Measurements from ENCODE around the gene MYL10. TPM values are rescaled to one million over a fixed set of nuclear protein-coding genes. Genes with fewer than 3 reads are reported as not detected.
"Not testable (repeated sequence)": the region's sequence is repeated elsewhere in the genome, so short reads cannot be mapped to it uniquely, and the experiment has no call there.

Gene MYL10
- total RNA-seq, 8 experiments from 2014 or later: not detected

GRCh38 chr7:101612885-101613515 lies 16.1 kb downstream of the MYL10 start:
- Histone ChIP-seq H3K4me1 (replicated peaks in 1 of 2) (peaks cover 3 to 11% of the 10 kb centered on the region in 2 donors), H3K27ac (no peak overlapping the region), H3K4me3 (no peak overlapping the region)
- ATAC-seq (replicated peaks in 6 of 8): peak in 5 of 8 experiments; percentile 30 to 54 (median 42)
- WGBS, 10 experiments: 13 to 70% (median 28%) methylated on average over 2 to 11 of the region's 13 CpGs; no CpG with 5 or more reads in 1 of the 10 experiments
- in situ Hi-C loops (cut with MboI; ENCODE audit: low pct_unique_long_range_greater_than_20kb in 2 of 9, low sequenced_read_pairs in 9 of 9, unreplicated experiment in 9 of 9): no loop called here

GRCh38 chr7:101608772-101609713 lies 20.1 kb downstream of the MYL10 start:
- ATAC-seq (replicated peaks in 6 of 8): no peak
- in situ Hi-C loops (cut with MboI; ENCODE audit: low pct_unique_long_range_greater_than_20kb in 2 of 9, low sequenced_read_pairs in 9 of 9, unreplicated experiment in 9 of 9): no loop called here
- Histone ChIP-seq H3K4me3 (no peak overlapping the region), H3K27ac (no peak overlapping the region), H3K4me1 (replicated peaks in 1 of 2) (peaks cover 3% of the 10 kb centered on the region in 2 donors)
- WGBS, 10 experiments: 20 to 100% (median 50%) methylated on average over 1 to 4 of the region's 12 CpGs; no CpG with 5 or more reads in 3 of the 10 experiments

GRCh38 chr7:101606498-101606923 lies 22.6 kb downstream of the MYL10 start:
- in situ Hi-C loops (cut with MboI; ENCODE audit: low pct_unique_long_range_greater_than_20kb in 2 of 9, low sequenced_read_pairs in 9 of 9, unreplicated experiment in 9 of 9): no loop called here
- Histone ChIP-seq H3K4me1 (replicated peaks in 1 of 2) (peaks cover 0 to 6% of the 10 kb centered on the region in 2 donors), H3K4me3 (no peak overlapping the region), H3K27ac (no peak overlapping the region)
- WGBS, 10 experiments: 15% methylated on average over 2 of the region's 2 CpGs; no CpG with 5 or more reads in 9 of the 10 experiments
- no peak for ATAC-seq (replicated peaks in 6 of 8)

GRCh38 chr7:101605611-101606497 lies 23.2 kb downstream of the MYL10 start:
- in situ Hi-C loops (cut with MboI; ENCODE audit: low pct_unique_long_range_greater_than_20kb in 2 of 9, low sequenced_read_pairs in 9 of 9, unreplicated experiment in 9 of 9): no loop called here
- Histone ChIP-seq H3K4me1 (replicated peaks in 1 of 2) (peaks cover 0 to 6% of the 10 kb centered on the region in 2 donors), H3K4me3 (no peak overlapping the region), H3K27ac (no peak overlapping the region)
- 50 to 100% (median 87%) methylated on average over 1 to 10 of the region's 26 CpGs; no CpG with 5 or more reads in 2 of the 10 experiments for WGBS, 10 experiments
- ATAC-seq (replicated peaks in 6 of 8): no peak

GRCh38 chr7:101604934-101605332 lies 24.2 kb downstream of the MYL10 start:
- in situ Hi-C loops (cut with MboI; ENCODE audit: low pct_unique_long_range_greater_than_20kb in 2 of 9, low sequenced_read_pairs in 9 of 9, unreplicated experiment in 9 of 9); H3K4me3 ChIP-seq; H3K4me1 ChIP-seq (replicated peaks in 1 of 2); H3K27ac ChIP-seq; ATAC-seq (replicated peaks in 6 of 8): not testable (repeated sequence)
- WGBS, 10 experiments: no CpG with 5 or more reads among the region's 2 CpGs

DNA sequence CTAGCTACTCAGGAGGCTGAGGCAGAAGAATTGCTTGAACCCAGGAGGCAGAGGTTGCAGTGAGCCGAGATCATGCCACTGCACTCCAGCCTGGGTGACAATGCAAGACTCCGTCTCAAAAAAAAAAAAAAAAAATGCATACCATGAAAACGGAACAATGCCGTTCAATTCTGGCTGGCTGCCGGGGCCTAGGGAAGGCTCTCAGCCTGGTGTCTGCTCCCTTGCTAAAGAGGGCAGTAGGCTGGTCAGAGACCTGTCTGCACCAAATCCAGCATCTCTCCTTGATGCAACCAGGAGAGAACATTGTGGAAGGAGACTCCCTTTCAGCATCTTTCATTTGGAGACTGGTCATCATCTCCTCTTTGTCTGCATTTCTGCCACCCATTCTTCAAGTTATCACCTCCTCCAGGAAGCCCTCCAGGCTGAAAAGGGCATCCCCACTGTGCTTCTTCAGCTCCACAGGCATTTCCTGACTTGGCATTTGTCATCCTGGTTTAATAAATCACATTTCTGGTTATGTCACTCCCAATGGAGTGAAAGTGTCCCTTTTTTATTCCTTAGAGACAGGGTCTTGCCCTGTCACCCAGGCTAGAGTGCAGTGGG lies 24.7 kb downstream of the MYL10 start:
- H3K4me3 ChIP-seq: no peak overlapping the region
- 40 to 100% (median 76%) methylated on average over 1 to 2 of the region's 5 CpGs; no CpG with 5 or more reads in 7 of the 10 experiments for WGBS, 10 experiments
- peaks cover 0 to 6% of the 10 kb centered on the region in 2 donors for H3K4me1 ChIP-seq (replicated peaks in 1 of 2)
- in situ Hi-C loops (cut with MboI; ENCODE audit: low pct_unique_long_range_greater_than_20kb in 2 of 9, low sequenced_read_pairs in 9 of 9, unreplicated experiment in 9 of 9): no loop called here
- ATAC-seq (replicated peaks in 6 of 8): no peak
- H3K27ac ChIP-seq: no peak overlapping the region

- ATAC-seq (replicated peaks in 6 of 8): peak; percentile 91 to 99 (median 96)
- no peak overlapping the region for H3K27ac ChIP-seq
- peaks cover 0 to 6% of the 10 kb centered on the region in 2 donors for H3K4me1 ChIP-seq (replicated peaks in 1 of 2)
- whole genome bisulfite sequencing, 10 experiments: 0 to 73% (median 23%) methylated on average over 1 to 10 of the region's 25 CpGs; no CpG with 5 or more reads in 3 of the 10 experiments
- no peak overlapping the region for H3K4me3 ChIP-seq
- in situ Hi-C loops (cut with MboI; ENCODE audit: low pct_unique_long_range_greater_than_20kb in 2 of 9, low sequenced_read_pairs in 9 of 9, unreplicated experiment in 9 of 9): no loop called here
Measured at GRCh38 chr7:101602484-101603241, 26.4 kb downstream of the MYL10 start.

GRCh38 chr7:101602082-101602481 lies 27.0 kb downstream of the MYL10 start:
- Histone ChIP-seq H3K27ac (no peak overlapping the region), H3K4me3 (no peak overlapping the region), H3K4me1 (replicated peaks in 1 of 2) (peaks cover 0 to 6% of the 10 kb centered on the region in 2 donors)
- 0 to 78% (median 40%) methylated on average over 1 to 9 of the region's 12 CpGs; no CpG with 5 or more reads in 3 of the 10 experiments for WGBS, 10 experiments
- no peak for ATAC-seq (replicated peaks in 6 of 8)
- in situ Hi-C loops (cut with MboI; ENCODE audit: low pct_unique_long_range_greater_than_20kb in 2 of 9, low sequenced_read_pairs in 9 of 9, unreplicated experiment in 9 of 9): no loop called here

DNA sequence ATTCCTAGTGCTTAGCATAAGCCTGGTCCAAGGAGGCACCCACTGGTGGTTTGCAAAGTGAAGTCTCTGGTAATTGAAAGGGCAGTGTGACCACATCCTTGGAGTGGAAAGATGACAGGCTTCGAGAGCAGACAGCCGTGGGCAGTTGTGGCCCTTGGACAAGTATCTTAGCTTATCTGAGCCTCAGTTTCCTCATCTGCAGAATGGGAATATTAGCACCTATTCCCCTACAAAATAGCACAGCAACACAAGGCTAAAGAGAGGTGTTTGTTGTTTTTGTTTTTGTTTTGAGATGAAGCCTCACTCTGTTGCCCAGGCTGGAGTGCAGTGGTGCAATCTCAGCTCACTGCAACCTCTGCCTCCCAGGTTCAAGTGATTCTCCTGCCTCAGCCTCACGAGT lies 29.3 kb downstream of the MYL10 start:
- ATAC-seq (replicated peaks in 6 of 8): no peak
- Histone ChIP-seq H3K4me3 (no peak overlapping the region), H3K4me1 (replicated peaks in 1 of 2) (peaks cover 0 to 6% of the 10 kb centered on the region in 2 donors), H3K27ac (no peak overlapping the region)
- 67 to 100% (median 92%) methylated on average over 1 to 3 of the region's 3 CpGs; no CpG with 5 or more reads in 7 of the 10 experiments for WGBS, 10 experiments
- in situ Hi-C loops (cut with MboI; ENCODE audit: low pct_unique_long_range_greater_than_20kb in 2 of 9, low sequenced_read_pairs in 9 of 9, unreplicated experiment in 9 of 9): no loop called here

GRCh38 chr7:101598986-101599771 lies 29.9 kb downstream of the MYL10 start:
- H3K4me1 ChIP-seq (replicated peaks in 1 of 2): peaks cover 0 to 6% of the 10 kb centered on the region in 2 donors
- no peak overlapping the region for H3K27ac ChIP-seq
- in situ Hi-C loops (cut with MboI; ENCODE audit: low pct_unique_long_range_greater_than_20kb in 2 of 9, low sequenced_read_pairs in 9 of 9, unreplicated experiment in 9 of 9): no loop called here
- WGBS, 10 experiments: 60 to 93% (median 79%) methylated on average over 1 to 6 of the region's 16 CpGs; no CpG with 5 or more reads in 6 of the 10 experiments
- ATAC-seq (replicated peaks in 6 of 8): peak in 3 of 8 experiments; percentile 43 to 81 (median 46)
- H3K4me3 ChIP-seq: no peak overlapping the region

DNA sequence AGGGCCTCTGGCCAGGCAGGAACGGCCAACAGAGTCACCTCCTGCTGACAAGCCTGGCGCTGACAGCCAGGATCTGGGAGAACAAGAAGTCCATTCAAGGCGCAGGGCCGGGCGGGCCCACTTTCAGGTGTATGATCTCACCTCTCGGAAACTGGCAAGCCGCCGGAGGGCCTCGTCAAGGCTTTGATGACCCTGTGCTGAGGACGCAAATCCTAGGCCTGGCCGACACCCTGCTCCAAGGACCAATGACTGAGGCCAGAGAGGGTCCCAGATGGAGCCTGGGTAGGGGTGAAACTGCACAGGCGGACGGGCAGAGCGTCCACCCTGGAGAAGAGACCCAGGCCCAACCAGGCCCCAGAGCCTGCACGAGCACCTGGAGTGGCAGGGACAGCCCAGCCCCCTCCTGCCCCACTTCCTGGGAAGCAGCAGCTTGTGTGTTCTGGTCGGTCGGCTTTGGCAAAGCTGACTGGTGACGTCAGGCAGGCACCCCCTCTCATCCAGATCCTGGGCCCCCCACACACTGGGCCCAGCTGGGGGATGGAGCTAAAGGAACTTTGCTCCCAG lies 30.6 kb downstream of the MYL10 start:
- ATAC-seq (replicated peaks in 6 of 8): no peak
- in situ Hi-C loops (cut with MboI; ENCODE audit: low pct_unique_long_range_greater_than_20kb in 2 of 9, low sequenced_read_pairs in 9 of 9, unreplicated experiment in 9 of 9): no loop called here
- 60 to 100% (median 92%) methylated on average over 1 to 7 of the region's 18 CpGs; no CpG with 5 or more reads in 6 of the 10 experiments for WGBS, 10 experiments

More for the DNA sequence above, 30.6 kb downstream of the MYL10 start:
- Histone ChIP-seq H3K4me1 (replicated peaks in 1 of 2) (peaks cover 0 to 6% of the 10 kb centered on the region in 2 donors), H3K27ac (no peak overlapping the region), H3K4me3 (no peak overlapping the region)

All from motor neuron (in vitro differentiated cells).